HEK293 (cell line): Measurements from ENCODE around the gene DLG2.
A peak's percentile ranks its signal among the peaks of the same experiment; 100 is the strongest.

Source experiments
- CTCF ChIA-PET: fragments of 350-600 bp; formaldehyde crosslinking; extraction: SDS; loops from one replicate; lab custom pipeline; 2021; ENCODE audit warnings: antibody characterized with exemption; lab: Yijun Ruan, JAX
- POLR2A ChIA-PET: fragments of 300-600 bp; formaldehyde crosslinking; extraction: SDS; loops from one replicate; lab custom pipeline; 2020; ENCODE audit warnings: antibody characterized with exemption, inconsistent platforms; lab: Yijun Ruan, JAX
- H3K27ac ChIP-seq: fragments of 200-500 bp; sonication (Bioruptor generic); 2 replicates; pipeline ENCODE4 v1.5.1; 2014; ENCODE audit warnings: low read depth, low read length, control low read depth, inconsistent platforms; ENCODE audit errors: extremely low read depth
- H3K36me3 ChIP-seq, 2 experiments: fragments of 200-500 bp in 1 of 2; sonication (Bioruptor generic) in 1 of 2; 1 replicate in 1 of 2; 2 replicates in 1 of 2; pipeline ENCODE4 v1.5.1; 2014 to 2017; ENCODE audit warnings: inconsistent platforms in 2 of 2, low read length in 2 of 2; ENCODE audit not compliant: control insufficient read depth in 2 of 2, insufficient read depth in 1 of 2
- H3K4me1 ChIP-seq: fragments of 200-500 bp; sonication (Bioruptor generic); 2 replicates; pipeline ENCODE4 v1.5.1; 2014; ENCODE audit warnings: mild to moderate bottlenecking, low read length, inconsistent platforms; ENCODE audit not compliant: control insufficient read depth, insufficient read depth
- H3K4me3 ChIP-seq: 2 replicates; pipeline ENCODE4 v1.5.1; 2011; ENCODE audit warnings: low read depth, mild to moderate bottlenecking, control low read depth, low read length, moderate library complexity
- H3K9me3 ChIP-seq: fragments of 200-500 bp; sonication (Bioruptor generic); 2 replicates; pipeline ENCODE4 v1.5.1; 2014; ENCODE audit warnings: low read depth, low read length, inconsistent platforms; ENCODE audit not compliant: control insufficient read depth, insufficient read depth
- INSM2 ChIP-seq: fragments of 450-650 bp; formaldehyde crosslinking; IDR thresholded peaks from 2 replicates; pipeline ENCODE4 v1.5.1; 2016; ENCODE audit warnings: missing biosample characterization, missing genetic modification characterization
- OVOL3 ChIP-seq: fragments of 450-650 bp; formaldehyde crosslinking; IDR thresholded peaks from 2 replicates; pipeline ENCODE4 v1.5.1; 2016; ENCODE audit warnings: missing biosample characterization, missing genetic modification characterization
- PATZ1 ChIP-seq: fragments of 450-650 bp; formaldehyde crosslinking; IDR thresholded peaks from 2 replicates; pipeline ENCODE4 v1.5.1; 2016; ENCODE audit warnings: missing biosample characterization, missing genetic modification characterization
- SALL2 ChIP-seq: fragments of 450-650 bp; formaldehyde crosslinking; IDR thresholded peaks from 2 replicates; pipeline ENCODE4 v1.5.0; 2017; ENCODE audit warnings: missing biosample characterization, mild to moderate bottlenecking, missing genetic modification characterization, borderline replicate concordance
- ZBTB17 ChIP-seq: fragments of 450-650 bp; formaldehyde crosslinking; IDR thresholded peaks from 2 replicates; pipeline ENCODE4 v1.5.1; 2016; ENCODE audit warnings: missing biosample characterization, missing genetic modification characterization
- ZBTB8A ChIP-seq: fragments of 450-650 bp; formaldehyde crosslinking; IDR thresholded peaks from 2 replicates; pipeline ENCODE4 v1.5.1; 2016; ENCODE audit warnings: missing biosample characterization, missing genetic modification characterization
- ZFP3 ChIP-seq: fragments of 450-650 bp; formaldehyde crosslinking; IDR thresholded peaks from 2 replicates; pipeline ENCODE4 v1.5.1; 2016; ENCODE audit warnings: low read depth, missing biosample characterization, missing genetic modification characterization
- ZNF148 ChIP-seq: fragments of 450-650 bp; formaldehyde crosslinking; IDR thresholded peaks from 2 replicates; pipeline ENCODE4 v1.5.0; 2017; ENCODE audit warnings: missing biosample characterization, missing genetic modification characterization, borderline replicate concordance
- ZNF24 ChIP-seq: fragments of 450-650 bp; formaldehyde crosslinking; IDR thresholded peaks from 2 replicates; pipeline ENCODE4 v1.5.1; 2016; ENCODE audit warnings: missing biosample characterization, missing genetic modification characterization
- ZNF274 ChIP-seq, 2 experiments: fragments of 200-500 bp in 1 of 2; fragments of 450-650 bp in 1 of 2; sonication (Bioruptor generic) in 1 of 2; formaldehyde crosslinking in 1 of 2; IDR thresholded peaks; 2 replicates each; pipeline versions ENCODE4 v1.5.1 to v1.6.1; 2014 to 2016; ENCODE audit warnings: borderline replicate concordance in 1 of 2, inconsistent platforms in 1 of 2, low read length in 1 of 2, missing biosample characterization in 1 of 2, missing genetic modification characterization in 1 of 2
- ZNF324 ChIP-seq: fragments of 450-650 bp; formaldehyde crosslinking; IDR thresholded peaks from 2 replicates; pipeline ENCODE4 v1.5.1; 2016; ENCODE audit warnings: missing biosample characterization, missing genetic modification characterization
- ZNF426 ChIP-seq: fragments of 450-650 bp; formaldehyde crosslinking; IDR thresholded peaks from 2 replicates; pipeline ENCODE4 v1.5.1; 2017; ENCODE audit warnings: missing biosample characterization, missing genetic modification characterization, mild to moderate bottlenecking, inconsistent platforms, moderate library complexity
- ZNF514 ChIP-seq: fragments of 450-650 bp; formaldehyde crosslinking; IDR thresholded peaks from 2 replicates; pipeline ENCODE4 v1.5.1; 2016; ENCODE audit warnings: missing biosample characterization, missing genetic modification characterization
- ZNF560 ChIP-seq: fragments of 450-650 bp; formaldehyde crosslinking; IDR thresholded peaks from 2 replicates; pipeline ENCODE4 v1.5.1; 2017; ENCODE audit warnings: missing biosample characterization, missing genetic modification characterization, borderline replicate concordance
- ZNF621 ChIP-seq: fragments of 450-650 bp; formaldehyde crosslinking; IDR thresholded peaks from 2 replicates; pipeline ENCODE4 v1.5.1; 2017; ENCODE audit warnings: missing biosample characterization, missing genetic modification characterization
- ZNF792 ChIP-seq: fragments of 450-650 bp; formaldehyde crosslinking; IDR thresholded peaks from 2 replicates; pipeline ENCODE4 v1.5.1; 2016; ENCODE audit warnings: missing biosample characterization, missing genetic modification characterization
- ZNF843 ChIP-seq: fragments of 450-650 bp; formaldehyde crosslinking; IDR thresholded peaks from 2 replicates; pipeline ENCODE4 v1.5.1; 2016; ENCODE audit warnings: missing biosample characterization, missing genetic modification characterization
- TF ChIP-seq, protein P1 (sequence below): fragments of 450-650 bp; formaldehyde crosslinking; IDR thresholded peaks from 2 replicates; pipeline ENCODE4 v1.5.1; 2016; ENCODE audit warnings: missing biosample characterization, missing genetic modification characterization
- TF ChIP-seq, protein P2 (sequence below): fragments of 450-650 bp; formaldehyde crosslinking; IDR thresholded peaks from 2 replicates; pipeline ENCODE4 v1.5.1; 2016; ENCODE audit warnings: missing biosample characterization, missing genetic modification characterization, low read depth

The DLG2 gene

DNA sequence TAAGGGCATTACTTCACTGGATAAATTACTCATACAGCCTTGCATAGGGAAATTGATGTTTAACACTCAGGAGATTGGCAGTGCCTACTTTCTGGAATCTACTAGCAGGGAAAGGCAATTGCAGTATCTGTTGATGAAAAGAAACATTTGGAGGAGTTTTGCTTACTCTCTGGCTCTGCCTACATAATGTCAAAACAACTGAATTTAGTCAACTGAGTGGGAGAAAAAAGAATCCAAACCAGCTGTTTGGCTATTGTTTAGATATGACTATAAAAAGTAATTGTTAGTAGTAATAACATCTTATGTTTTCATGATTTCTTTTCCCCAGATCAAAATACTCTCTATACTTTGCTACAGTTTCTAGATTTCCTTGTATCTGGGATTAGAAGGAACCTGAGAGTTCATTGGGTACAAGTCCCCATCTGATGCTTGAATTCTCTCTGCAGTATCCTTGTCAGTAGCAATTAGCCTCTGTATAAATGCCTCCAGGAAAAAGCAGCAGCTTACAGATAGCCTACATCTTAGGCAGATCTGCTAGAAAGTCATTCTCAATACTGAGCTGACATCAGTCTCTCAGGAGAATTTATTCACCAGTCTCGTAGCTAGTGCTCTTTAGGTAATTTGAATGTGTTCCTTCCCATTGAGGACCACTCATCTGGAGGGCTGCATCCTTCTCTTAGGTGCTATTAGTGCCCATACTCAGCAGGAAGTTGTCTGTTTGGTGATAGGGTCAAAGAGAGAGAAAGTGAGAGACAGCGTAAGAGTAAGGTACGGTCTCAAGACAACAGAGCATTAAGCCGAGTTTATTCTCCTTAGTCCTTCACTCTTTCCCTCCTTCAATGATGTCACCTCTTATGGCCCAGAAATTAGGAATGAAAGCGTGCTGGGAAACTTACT lies 2155.1 kb downstream of the DLG2 start:
- ChIA-PET CTCF (no interaction called here), POLR2A (no interaction called here)
- TF ChIP-seq ZNF24 = no peak
- 0 out of 2 replicates have a peak, but pooled peaks have one; percentile 50 for TF ChIP-seq ZBTB17 (tag by site-specific recombination)
- no peak for TF ChIP-seq SALL2 (tag by site-specific recombination)
- no peak for TF ChIP-seq ZNF148 (tag by site-specific recombination)
- TF ChIP-seq ZNF274 (IDR thresholded peaks at IDR 0.05; ENCODE audit: low read length) = no peak
- no peak for TF ChIP-seq ZNF274 (tag by site-specific recombination; IDR thresholded peaks at IDR 0.05; ENCODE audit: borderline replicate concordance)
- TF ChIP-seq, protein P1, sequence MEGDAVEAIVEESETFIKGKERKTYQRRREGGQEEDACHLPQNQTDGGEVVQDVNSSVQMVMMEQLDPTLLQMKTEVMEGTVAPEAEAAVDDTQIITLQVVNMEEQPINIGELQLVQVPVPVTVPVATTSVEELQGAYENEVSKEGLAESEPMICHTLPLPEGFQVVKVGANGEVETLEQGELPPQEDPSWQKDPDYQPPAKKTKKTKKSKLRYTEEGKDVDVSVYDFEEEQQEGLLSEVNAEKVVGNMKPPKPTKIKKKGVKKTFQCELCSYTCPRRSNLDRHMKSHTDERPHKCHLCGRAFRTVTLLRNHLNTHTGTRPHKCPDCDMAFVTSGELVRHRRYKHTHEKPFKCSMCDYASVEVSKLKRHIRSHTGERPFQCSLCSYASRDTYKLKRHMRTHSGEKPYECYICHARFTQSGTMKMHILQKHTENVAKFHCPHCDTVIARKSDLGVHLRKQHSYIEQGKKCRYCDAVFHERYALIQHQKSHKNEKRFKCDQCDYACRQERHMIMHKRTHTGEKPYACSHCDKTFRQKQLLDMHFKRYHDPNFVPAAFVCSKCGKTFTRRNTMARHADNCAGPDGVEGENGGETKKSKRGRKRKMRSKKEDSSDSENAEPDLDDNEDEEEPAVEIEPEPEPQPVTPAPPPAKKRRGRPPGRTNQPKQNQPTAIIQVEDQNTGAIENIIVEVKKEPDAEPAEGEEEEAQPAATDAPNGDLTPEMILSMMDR (tag by site-specific recombination) = no peak
- no peak for TF ChIP-seq PATZ1
- TF ChIP-seq, protein P2, sequence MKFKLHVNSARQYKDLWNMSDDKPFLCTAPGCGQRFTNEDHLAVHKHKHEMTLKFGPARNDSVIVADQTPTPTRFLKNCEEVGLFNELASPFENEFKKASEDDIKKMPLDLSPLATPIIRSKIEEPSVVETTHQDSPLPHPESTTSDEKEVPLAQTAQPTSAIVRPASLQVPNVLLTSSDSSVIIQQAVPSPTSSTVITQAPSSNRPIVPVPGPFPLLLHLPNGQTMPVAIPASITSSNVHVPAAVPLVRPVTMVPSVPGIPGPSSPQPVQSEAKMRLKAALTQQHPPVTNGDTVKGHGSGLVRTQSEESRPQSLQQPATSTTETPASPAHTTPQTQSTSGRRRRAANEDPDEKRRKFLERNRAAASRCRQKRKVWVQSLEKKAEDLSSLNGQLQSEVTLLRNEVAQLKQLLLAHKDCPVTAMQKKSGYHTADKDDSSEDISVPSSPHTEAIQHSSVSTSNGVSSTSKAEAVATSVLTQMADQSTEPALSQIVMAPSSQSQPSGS (tag by site-specific recombination) = peak; percentile 43; the same call in 1 of the 2 replicates
- TF ChIP-seq ZNF426 (tag by site-specific recombination) = no peak
- TF ChIP-seq, all 188 proteins: peak for 2
- no peaks in the 10 kb centered on the region for H3K9me3 ChIP-seq
- H3K4me1 ChIP-seq = no peaks in the 10 kb centered on the region
- H3K36me3 ChIP-seq = no peaks in the 10 kb centered on the region
- no peak overlapping the region for H3K27ac ChIP-seq
- H3K4me3 ChIP-seq = no peak overlapping the region

- POLR2A ChIA-PET = no interaction called here
- no peaks in the 10 kb centered on the region for H3K36me3 ChIP-seq
- no peak overlapping the region for H3K27ac ChIP-seq
- CTCF ChIA-PET = no interaction called here
- no peaks in the 10 kb centered on the region for H3K9me3 ChIP-seq
- no peaks in the 10 kb centered on the region for H3K4me1 ChIP-seq
- no peak overlapping the region for H3K4me3 ChIP-seq
- no peak for TF ChIP-seq OVOL3 (tag by site-specific recombination)
- no peak for TF ChIP-seq ZNF843 (tag by site-specific recombination)
- no peak for TF ChIP-seq ZFP3 (tag by site-specific recombination)
- no peak for TF ChIP-seq ZBTB8A (tag by site-specific recombination)
- TF ChIP-seq ZNF560 (tag by site-specific recombination) = no peak
- no peak for TF ChIP-seq ZNF621
- TF ChIP-seq ZNF324 (tag by site-specific recombination) = no peak
- TF ChIP-seq ZNF792 (tag by site-specific recombination) = no peak
- no peak for TF ChIP-seq INSM2 (tag by site-specific recombination)
- TF ChIP-seq ZNF426 (tag by site-specific recombination) = no peak
- no peak for TF ChIP-seq ZNF514
Observed at GRCh38 chr11:83467837-83468236, 2159.3 kb downstream of the DLG2 start.
